NCI-H524 (cell line): Measurements from ENCODE around the gene AEBP1.

Experiments used
- DNase-seq, 2 experiments: peaks; one replicate each; lab custom pipeline; 2025; lab: John Stamatoyannopoulos, UW

The AEBP1 gene

DNA sequence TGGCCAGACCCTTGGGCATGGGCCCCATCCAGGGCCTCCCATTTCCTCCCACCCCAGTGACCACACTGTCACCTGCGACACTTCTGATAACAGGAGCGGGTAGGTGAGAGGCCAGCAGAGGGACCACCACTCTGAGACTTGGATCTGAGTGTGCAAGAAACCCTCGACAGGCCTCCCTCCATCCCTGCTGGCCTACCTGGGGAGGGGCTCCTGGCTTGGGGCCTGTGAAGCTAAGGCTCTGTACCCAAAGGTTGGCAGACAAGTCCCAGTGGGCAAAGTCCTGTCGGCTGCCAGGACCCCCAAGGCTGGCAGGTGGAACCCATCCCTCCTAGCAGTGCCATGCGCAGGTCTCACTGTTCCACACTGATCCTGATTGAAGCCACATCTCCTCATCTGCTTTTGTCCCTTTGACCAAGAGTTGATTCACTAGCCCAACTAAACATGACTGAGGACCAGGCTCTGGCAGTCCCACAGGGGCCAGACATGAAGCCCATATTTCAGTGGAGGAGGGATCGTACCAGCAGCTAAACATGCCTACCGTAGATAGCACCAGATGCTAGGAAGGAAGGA lies 37.6 kb upstream of the AEBP1 start:
- DNase-seq: no peak

DNA sequence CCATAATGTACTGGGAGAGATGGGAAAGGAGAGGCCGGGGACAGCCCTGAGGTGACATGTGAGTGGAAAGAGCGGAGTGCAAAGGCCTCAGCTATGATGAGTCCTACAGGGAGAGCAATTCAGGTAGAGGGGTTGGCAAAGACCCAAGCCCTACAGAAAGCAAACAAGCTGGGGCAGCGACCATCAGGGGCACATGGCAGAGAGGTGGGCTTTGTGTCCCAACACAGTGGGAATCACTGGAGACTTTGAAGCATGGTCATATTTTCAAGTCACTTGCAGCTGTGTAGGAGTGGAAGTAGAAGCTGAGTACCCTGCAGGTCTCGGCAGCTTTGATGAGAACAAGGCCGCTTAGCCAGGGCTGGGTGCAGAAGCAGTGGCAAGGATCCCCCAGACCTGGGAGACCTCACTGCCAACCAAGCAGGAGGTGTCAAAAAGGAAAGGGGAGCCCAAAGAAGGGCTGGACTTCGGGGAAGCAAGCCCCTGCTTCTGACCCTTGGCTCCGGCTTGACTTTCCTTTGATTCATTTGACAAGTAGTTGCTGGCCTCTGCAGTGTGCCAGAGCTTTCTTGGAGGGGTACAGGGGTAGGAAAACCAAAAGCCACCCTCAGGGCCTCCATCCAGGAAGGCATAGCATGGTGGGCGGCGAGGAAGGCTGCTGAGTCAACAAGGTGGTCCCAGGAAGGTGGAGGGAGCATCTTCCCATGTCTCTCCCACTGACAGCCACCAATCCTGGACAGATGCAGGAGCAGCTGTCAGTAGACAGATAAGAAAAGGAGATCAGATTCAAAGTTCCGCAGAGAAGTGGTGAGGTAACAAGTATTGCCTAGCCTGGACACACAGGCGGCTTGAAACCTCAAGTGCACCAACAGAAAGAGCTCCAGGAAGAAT lies 36.8 kb upstream of the AEBP1 start:
- no peak for DNase-seq

DNA sequence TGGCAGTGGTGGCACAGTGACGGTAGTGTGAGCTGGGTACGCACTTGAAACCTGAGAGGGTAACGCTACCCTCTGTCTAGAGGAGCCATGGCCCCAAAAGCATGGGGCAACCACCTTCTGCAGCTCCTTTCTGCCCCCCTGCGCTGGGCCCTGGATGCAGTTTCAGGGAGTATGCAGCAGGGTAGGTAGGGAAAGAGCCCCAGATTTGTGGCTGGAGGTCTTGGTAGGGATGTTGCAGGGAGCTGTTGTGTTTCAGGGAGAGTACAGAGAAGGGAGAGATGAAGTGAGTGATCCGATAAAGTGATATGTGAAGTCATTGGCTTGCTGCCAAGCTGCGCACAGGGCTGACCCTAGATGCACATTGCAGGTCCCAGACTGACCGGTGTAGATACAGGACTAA lies 36.1 kb upstream of the AEBP1 start:
- no peak for DNase-seq

DNA sequence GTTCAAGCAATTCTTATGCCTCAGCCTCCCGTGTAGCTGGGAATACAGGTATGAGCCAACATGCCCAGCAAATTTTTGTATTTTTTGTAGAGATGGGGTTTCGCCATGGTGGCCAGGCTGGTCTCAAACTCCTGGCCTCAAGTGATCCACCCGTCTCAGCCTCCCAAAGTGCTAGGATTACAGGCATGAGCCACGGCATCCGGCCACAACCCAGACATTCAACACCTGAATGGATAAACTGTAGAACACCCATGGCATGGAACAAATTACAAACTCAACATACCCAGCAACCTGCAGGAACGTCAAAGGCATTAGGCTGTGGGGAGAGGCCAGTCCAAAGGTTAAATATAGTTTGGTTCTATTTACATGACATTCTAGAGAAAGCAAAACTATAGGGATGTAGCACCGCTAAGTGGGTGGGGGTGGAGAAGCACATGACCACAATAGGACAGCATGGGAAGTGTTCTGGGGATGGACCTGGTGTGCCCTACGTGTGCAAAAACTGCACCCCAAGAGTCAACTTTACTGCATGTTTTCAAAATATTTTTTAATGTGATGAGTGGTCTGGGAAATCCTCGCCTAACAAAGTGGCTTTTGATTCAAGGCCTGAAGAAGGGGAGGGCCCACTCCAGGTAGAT lies 32.3 kb upstream of the AEBP1 start:
- no peak for DNase-seq

DNA sequence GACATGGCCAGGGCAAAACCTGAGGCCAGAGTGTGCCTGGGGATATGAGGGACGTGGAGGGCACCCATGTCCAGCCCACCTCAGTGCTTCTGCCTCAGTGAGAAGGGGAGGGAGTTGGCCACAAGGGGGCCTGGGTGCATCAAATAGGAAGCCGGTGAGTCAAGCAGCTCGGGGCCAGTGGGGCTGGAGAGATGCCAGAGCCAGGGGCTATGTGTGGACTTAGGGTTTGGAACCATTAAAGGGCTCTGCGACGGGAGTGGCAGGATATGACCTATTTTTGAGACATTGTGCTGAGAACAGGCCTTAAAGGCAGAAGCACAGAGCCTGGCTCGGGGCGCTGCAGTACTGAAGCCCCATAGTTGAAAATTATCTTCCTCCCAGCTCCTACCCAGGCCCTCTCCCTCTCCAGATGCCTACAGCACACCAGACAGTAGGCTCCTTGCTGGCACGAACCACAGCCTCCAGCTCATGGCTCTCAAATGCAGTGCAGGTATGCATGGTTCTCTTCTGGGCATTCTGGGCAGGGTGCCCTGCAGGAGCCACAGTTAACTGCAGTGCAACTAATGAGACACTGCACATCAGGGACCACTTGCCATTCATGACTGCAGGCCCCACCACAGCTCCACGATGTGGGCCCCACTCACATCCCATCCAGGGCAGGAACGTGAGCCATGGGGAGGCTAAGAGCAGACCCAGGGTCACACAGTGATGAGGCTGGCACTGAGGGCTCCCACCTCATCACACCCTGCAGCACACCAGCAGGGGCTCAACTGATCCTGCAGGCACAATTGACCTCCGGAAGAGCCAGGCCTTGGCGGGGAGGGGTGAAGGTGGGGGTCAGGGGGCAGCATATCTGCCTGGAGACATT lies 31.5 kb upstream of the AEBP1 start:
- DNase-seq: peak; percentile 41 to 72

DNA sequence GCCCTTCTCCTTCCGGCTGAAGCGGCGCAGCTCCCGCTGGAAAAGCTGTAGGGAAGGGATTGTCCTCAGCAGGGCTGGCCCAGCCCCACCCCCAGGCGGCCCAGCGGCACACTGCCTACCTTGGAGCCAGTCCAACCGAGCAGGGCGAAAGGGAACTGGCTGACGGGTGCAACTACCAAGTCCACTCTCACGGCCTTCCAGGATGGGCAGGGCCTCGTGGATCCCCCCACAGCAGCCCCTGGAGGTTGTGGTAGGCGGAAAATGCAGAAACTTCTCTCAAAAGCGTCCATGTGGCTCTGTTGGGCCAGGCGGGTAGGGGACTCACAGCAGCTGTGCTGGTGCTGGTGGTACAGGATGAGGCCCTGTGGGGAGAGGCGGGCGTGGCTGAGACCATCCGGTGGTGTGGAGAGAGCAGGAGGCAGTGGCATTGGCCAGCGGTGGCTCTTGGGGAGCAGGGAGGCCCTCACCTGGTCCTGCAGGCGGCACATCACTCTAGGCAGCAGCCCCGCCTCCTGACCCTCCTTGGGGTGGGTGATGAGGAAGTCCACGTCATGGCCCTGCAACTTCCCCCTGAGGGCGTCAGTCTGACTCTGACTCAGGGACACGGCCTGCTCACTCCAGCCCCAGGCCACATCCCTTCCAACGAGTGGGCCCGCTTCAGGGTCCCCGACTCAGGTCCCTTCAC lies 30.3 kb upstream of the AEBP1 start:
- DNase-seq: no peak

DNA sequence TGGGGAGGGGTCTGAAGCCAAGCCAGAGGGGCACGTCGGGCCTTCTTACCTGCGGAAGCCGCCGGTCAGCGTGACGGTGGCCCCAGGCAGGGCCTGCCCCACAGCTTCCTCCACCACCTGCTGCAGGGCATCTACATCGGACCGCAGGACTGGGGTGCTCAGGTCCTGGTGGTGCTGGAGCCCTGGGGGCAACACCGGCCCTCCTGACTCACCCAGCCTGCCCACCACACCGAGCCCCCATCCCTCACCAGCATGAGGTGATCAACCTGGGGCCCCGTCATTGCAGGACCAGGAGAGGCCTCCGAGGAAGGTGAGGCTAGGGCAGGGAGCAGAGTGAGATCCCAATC lies 29.8 kb upstream of the AEBP1 start:
- DNase-seq: no peak

DNA sequence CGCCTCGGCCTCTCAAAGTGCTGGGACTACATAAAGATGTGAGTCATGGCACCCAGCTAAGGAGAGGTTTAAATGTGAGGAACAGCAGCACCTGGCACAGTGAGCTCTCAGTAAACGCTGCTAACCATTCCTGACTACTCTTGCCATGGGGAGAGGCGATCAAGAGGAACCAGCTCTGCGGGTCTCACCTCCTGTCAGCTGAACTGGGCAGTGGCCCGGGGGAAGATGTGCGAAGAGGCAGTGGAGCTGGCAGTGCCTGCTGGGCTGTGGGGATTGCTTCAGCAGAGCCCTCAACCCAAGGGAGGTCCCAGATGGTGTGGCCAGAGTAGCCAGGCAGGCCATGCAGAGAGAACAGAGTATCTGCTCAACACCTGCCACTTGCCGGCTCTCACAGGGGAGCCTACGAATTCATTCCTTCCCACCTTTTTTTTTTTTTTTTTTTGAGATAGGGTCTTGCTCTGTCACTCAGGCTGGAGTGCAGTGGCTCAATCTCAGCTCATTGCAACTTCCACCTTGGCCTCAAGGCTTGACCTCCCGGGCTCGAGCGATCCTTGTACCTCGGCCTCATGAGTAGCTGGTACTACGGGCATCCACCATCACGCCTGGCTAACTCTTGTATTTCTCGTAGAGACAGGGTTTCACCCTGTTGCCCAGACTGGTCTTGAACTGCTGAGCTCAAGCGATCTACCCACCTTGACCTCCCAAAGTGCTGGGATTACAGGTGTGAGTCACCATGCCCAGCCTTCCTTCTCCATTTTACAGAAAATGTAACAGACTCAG lies 28.7 kb upstream of the AEBP1 start:
- no peak for DNase-seq

DNA sequence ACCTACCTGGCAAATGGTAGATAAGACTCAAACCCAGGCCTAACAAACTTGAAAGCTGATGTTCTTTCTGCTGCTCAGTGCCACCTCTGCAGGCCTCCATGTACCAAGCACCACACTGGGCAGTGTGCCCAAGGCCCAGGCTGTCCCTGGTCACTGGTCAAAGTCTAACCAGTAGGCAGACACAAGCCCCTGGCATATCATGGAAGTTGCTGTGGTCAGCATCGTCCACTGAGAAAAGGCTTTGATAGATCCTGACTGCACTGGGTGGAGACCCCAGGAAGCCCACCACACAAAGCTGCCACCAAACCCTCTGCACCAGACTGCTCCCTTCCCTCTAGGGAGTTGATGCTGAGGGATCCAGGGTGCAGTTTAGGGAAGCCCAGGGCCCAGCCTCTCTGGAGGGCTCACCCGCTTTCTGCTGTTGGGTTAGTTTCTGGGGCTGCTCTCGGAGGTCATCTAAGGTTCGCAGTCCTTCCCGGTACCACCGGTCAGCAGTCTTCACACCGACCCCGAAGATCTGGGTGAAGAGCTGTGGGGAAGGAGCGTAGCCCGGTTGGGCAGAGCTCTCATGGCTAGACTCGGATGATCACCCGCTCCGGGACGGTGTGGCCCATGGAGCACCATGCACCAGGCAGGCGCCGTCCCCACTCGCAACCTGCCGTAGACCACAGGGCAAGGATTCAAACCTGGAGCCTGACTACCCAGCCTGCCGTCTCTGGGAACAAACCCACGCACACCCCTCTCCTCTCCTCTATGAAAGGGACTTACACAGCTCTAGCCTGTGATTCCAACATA lies 27.8 kb upstream of the AEBP1 start:
- DNase-seq: no peak

DNA sequence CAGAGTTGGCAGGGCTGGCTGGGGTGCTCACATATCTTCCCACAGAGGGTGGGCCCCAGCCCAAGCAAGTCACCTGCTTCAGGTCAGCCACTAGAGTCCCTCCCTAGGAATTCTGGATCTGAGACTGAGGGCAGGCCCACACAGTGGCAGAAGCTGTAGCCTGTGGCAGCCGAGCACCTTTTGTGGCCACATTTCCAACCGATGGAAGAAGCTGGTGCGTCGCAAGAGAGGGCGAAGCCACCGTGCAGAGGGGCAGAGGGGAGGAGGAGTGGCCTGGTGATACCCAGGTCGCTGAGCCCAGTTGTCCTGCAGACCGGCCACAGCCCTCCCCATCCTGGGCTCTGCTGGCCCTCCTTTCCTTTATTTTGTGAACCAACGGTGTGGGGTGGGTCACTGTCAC lies 27.1 kb upstream of the AEBP1 start:
- DNase-seq: no peak

DNA sequence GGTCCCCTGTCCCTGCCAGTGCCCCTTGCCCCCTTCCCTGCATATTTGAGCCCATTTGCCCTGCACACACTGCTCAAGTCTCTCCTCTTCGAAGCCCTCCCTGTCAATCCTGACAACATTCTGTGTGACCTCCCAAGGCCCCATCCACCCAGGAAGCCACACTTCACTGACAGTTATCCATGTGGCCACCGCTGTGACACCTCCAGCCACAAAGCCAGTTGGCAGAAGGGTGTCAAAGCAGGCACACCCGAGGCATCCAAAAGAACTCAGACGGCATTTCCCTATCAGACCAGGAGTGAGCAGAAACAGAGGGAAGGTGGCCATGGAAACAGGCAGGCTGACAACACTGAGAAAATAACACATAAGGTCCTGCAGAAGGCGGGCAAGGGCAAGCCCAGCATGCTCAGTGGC lies 26.5 kb upstream of the AEBP1 start:
- DNase-seq: no peak

DNA sequence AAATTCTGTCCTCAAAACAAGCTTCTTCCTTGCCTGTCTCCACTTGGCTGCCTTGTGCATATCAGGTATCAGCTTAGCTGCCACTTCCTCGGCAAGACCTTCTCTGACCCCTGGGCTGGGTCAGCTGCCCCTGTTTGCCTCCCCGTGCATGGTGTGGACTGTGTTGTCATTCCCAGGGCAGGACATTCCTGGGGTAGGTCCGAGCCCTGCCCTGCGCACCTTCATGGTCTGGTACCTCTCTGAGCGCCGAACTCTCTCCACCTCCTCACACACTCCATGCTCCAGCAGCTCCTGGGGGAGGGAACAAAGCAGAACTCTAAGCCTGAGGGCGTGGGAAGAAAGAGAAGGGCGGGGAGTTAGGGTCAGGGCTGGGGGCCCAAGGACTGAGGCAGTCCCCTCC lies 25.6 kb upstream of the AEBP1 start:
- DNase-seq: no peak

DNA sequence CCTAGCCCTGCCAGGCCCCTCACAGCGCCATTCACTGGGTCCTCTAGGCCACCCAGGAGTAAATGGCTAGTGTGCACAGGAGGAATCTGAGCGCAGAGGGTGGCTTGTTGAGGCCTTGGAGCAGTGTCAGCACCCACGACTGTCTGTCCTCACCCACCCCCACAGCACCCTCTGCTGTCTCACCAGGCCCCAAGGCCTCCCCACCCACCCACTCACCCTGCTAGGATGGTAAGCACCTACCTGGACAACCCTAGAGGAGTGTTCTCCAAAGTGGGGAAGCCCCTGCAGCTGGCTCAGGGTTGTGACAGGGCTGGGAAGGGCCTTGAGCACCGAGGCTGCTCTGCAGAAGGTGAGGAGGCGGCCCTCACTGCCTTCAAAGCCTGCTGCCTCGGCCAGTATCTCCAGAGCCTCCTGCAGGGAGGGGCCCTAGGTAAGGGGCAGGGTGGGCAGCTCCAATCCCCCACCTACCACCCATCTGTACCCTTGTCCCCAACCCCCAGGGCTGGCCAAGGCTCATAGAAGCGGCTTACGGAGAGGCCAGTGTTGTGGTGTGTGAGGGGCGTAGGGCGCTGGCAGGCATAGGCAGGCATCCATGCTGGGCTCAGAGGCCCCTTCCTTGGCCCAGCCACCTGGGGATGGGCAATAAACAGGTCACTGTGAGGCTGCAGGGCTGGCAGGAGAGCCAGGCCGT lies 24.7 kb upstream of the AEBP1 start:
- DNase-seq: no peak

DNA sequence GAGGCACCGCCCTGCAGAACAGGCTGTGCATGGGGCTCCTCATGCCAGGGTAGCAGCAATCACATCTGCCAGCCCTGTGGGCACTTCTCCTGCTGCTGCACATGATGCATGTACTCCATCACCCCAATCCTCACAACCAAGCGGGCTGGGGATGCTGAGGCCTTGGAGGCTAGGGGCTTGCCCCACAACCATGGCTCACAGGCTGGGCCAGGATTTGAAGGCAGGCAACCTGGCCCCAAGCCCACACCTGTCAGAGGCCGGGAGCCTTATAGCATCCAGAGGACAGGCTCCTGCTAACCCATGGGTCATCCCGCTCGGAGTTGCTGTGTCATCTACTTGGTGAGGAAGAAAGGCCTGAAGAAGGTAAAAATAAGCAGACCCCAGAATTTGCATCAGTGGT lies 24.0 kb upstream of the AEBP1 start:
- DNase-seq: no peak

DNA sequence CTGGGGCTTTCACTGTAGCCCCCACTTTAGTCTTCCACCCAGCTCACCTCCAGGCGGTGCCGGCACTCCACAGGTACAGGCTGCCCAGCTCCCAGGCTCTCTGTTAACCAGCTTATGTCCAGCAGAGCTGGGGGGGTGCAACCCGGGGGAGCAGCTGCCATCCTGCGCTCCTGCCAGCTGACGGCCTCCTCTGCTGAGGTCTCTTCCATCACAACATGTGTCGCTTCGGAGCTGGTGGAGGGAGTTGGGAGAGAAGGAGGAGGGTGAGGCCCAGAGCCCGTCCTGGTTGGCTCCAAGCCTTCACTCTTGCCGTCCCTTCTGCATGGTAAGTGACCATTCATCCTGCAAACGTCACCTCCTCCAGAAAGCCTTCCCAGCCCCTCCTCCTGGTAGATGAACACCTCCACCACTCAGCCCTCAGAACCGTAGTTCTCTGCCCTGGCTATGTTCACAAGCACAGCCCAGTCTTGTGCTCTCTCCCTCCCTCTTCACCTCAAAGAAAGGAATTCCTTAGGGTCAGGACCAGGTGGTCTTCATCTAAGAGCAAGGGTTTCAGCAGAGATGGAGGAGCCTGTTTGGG lies 23.4 kb upstream of the AEBP1 start:
- peak; percentile 23 to 61 for DNase-seq

DNA sequence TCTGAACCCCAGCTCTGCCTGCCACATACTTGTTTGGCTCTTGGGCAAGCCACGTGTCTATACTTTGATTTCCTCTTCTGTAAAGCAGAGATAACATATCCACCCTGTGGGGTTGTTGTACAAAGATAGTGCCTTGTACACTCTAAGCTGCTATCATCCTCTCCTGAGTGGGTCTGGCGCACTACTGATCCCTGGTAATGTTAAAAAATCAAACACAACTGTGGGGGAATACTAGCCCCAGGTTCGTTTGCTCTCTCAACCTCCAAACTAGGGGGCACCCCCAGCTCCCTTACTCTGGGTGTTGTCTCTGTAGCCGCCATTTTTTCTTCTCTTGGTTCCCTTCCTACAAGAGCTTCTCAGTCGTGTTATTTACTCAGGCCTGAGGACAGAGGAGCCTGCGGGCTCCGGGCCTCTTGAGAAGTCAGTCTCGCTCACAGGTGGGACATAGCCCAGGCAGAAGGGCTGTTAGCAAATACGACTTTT lies 22.8 kb upstream of the AEBP1 start:
- no peak for DNase-seq

DNA sequence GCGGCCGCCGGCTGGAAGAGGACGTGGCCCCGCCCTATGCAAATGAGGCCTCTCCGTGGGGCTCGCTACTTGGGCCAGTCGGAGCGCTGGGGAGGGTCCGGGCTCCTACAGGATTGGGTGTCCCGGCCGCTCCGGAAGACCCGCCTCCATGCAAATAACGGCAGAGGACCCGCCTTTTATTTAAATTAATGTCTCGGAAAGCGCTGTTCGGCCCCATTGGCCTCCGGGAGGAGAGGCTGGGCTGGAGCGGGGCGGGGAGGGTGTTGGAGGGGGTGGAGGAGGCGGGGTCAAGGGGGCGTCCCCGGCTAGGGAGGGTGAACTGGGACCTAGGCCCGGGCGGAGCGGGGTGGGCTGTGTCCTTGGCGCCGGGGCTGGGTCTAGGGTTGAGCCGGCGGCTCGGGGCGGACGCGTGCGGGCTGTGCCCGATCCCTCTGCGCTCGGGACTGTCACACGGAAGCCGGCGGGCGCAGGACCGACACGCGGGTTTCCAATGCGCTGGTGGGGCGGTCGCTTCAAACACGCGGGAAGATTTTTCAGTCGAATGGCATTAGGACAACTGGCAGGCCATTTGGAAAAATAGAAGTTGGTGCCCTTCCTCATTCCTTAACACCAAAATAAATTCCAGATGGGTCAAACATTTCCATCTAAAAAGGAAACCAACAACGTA lies 21.5 kb upstream of the AEBP1 start:
- peak; percentile 97 to 98 for DNase-seq

DNA sequence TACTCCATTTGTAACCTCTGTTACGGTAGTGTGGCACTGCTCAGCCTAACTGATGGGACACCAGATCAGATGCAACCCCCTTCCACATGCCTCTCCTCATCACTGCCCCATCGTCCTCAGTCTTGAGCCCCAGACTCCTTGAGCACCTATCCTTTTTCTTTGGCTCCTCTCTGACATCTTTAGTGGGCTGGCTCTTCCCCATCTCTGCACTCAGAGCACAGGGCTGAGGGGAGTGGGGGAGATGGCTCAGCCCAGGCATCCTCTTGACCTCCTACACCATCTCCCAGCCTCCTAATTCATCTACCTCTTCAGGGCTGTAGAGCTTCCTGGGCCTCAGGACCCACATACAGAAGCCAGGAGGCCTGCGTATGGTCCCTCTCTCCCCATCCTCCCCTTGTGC lies 20.3 kb upstream of the AEBP1 start:
- DNase-seq: no peak

DNA sequence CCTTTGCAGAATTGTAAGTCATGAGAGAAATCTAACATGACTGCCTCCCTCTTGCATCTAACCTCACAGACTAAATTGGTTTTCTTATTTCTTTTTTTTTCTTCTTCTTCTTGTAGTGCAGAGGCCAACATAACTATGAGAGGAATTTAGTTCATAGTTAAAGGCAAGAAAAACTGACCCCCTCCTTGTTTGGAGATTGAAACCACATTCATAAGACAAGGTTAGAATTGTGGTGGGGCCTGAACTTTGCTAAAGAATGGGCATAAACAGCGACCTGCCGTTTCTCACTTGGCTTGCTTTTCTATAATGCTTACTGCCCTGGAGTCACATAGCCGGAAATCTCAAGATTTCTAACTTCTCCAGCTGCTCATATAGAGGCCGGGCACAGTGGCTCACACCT lies 19.4 kb upstream of the AEBP1 start:
- no peak for DNase-seq
